Muscle of leg (tissue), 11 donors: ENCODE results near the gene TMEM144. TPM values are rescaled to one million over a fixed set of nuclear protein-coding genes. Genes with fewer than 3 reads are reported as not detected.
"Not testable (repeated sequence)": the region's sequence is repeated elsewhere in the genome, so short reads cannot be mapped to it uniquely, and the experiment has no call there.

Experiments
- DNase-seq: peaks from one replicate; pipeline ENCODE4 v3.0.0; 2013
- H3K27ac ChIP-seq: one replicate; pipeline ENCODE4 v1.5.1; 2013; ENCODE audit warnings: mild to moderate bottlenecking, low read length, control low read depth
- H3K27me3 ChIP-seq: one replicate; pipeline ENCODE4 v1.6.1; 2013; ENCODE audit warnings: low read length; ENCODE audit not compliant: control insufficient read depth, insufficient read depth
- H3K36me3 ChIP-seq: one replicate; pipeline ENCODE4 v1.6.1; 2013; ENCODE audit warnings: low read length; ENCODE audit not compliant: control insufficient read depth, insufficient read depth
- H3K4me1 ChIP-seq: one replicate; pipeline ENCODE4 v1.6.1; 2013; ENCODE audit warnings: low read length; ENCODE audit not compliant: control insufficient read depth, insufficient read depth
- H3K4me3 ChIP-seq: one replicate; pipeline ENCODE4 v1.5.1; 2013; ENCODE audit warnings: low read length, control low read depth
- H3K9me3 ChIP-seq: replicated peaks from 2 replicates; pipeline ENCODE4 v1.6.1; 2013; ENCODE audit warnings: low read depth, low read length; ENCODE audit not compliant: control insufficient read depth
- WGBS: methylation state at CpG from one replicate; pipeline ENCODE4 v1.1.5; 2013; ENCODE audit warnings: missing lambda C conversion rate; ENCODE audit not compliant: insufficient coverage; 5-methylcytosine and 5-hydroxymethylcytosine counted together
- polyA plus RNA-seq, 8 donors: library from polyadenylated mRNA; unstranded; fragments of 120-200 nt; gene quantifications; one replicate each; pipeline versions ENCODE4 v1.2.1 to v1.2.3, GENCODE V29; 2013; ENCODE audit warnings: inconsistent platforms in 1 of 8, low replicate concordance in 1 of 8; ENCODE audit not compliant: insufficient read length in 8 of 8, insufficient read depth in 1 of 8
- total RNA-seq: library from RNA; stranded (reverse); fragments of 120-200 nt; gene quantifications from one replicate; pipeline ENCODE4 v1.2.4, GENCODE V29; 2013

The TMEM144 gene
- total and polyA plus RNA-seq, 9 donors: 1.2 to 6.1 (median 2.3) TPM

DNA sequence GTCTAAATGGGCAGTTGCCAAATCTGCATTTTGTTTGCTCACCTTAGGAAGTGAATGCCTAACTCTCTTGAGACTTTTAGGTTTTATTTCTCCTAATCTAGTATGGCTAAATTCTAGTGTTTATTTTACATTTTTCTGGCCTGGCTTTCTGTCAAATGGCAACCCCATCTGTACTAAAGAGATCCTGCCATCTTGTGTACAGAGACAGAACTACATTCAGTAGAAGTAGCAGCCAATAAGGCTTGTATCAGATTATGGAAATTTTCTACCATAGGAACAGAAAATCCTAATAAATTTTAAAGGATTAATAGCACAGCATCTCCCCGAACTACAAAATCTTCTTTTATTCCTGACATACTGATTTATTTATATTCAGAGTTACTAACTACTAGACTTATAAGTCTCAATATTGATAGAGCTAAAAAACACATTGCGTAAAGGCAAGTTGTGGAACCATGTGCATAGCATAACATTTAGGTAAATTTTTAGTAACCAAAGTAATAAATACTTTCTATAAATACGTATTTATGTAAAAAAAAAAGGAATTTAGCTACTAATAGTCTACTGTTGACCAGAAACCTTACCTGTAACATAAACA, 45.5 kb downstream of the TMEM144 start:
- no CpG with 5 or more reads among the region's 3 CpGs for WGBS
- Histone ChIP-seq H3K27me3 (no peaks in the 10 kb centered on the region), H3K4me1 (no peaks in the 10 kb centered on the region), H3K27ac (no peak overlapping the region), H3K9me3 (no peaks in the 10 kb centered on the region), H3K4me3 (no peak overlapping the region), H3K36me3 (no peaks in the 10 kb centered on the region)
- peak; percentile 59 for DNase-seq

DNA sequence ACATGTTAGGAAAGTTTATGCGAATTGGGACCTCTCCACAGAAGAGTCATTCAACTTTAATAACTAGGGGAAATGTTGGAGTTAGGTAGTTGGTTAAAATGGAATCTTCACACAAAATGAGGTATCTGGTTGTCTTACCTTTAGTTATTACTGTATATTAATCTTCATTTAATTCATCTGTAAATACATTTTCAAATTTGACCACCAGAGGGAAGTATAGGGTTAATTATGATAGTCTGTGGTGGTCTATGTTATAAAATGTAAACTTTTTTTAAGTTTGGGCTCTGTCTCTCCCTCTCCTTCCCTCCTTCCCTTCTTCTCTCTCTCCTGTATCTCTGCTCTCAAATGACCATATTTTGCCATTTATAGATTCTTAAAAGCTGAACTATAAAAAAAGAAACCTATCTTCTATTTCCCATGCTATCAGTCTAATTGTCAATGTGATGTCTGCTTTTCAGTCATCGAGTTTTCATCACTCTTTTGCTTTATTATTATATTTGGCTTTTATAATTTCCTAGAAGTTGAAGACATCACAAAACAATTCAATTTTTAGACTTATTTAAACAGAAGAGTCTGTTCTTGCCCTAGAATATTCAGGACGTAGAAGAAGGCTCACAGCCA, 49.8 kb downstream of the TMEM144 start:
- no peaks in the 10 kb centered on the region for H3K27me3 ChIP-seq
- no peaks in the 10 kb centered on the region for H3K4me1 ChIP-seq
- no peak overlapping the region for H3K4me3 ChIP-seq
- no CpG with 5 or more reads among the region's 3 CpGs for WGBS
- no peaks in the 10 kb centered on the region for H3K9me3 ChIP-seq
- DNase-seq: peak; percentile 42
- no peaks in the 10 kb centered on the region for H3K36me3 ChIP-seq
- H3K27ac ChIP-seq: no peak overlapping the region

DNA sequence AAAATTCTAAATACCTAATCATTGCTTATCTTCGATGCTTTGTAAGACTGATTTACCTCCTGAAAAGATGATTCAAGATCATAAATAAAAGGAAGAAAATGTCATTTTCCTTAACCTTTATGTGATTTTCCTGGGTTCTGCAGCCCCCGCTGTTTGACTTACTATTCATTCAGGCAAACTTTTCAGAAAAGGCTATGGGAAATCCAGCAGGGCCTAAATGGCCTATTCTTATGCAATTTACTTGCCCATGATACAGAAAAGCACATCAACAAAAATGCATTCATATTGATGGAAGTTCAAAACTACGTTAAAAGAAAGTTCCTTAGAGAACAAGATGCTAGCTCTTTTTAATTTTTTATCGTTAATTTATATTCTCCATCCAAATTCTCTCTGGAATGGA, 51.2 kb downstream of the TMEM144 start:
- no peak for DNase-seq
- no peaks in the 10 kb centered on the region for H3K27me3 ChIP-seq
- H3K4me3 ChIP-seq: no peak overlapping the region
- no peaks in the 10 kb centered on the region for H3K4me1 ChIP-seq
- no peaks in the 10 kb centered on the region for H3K36me3 ChIP-seq
- H3K27ac ChIP-seq: no peak overlapping the region
- WGBS: 100% methylated on average over 1 of the region's 4 CpGs
- no peaks in the 10 kb centered on the region for H3K9me3 ChIP-seq

DNA sequence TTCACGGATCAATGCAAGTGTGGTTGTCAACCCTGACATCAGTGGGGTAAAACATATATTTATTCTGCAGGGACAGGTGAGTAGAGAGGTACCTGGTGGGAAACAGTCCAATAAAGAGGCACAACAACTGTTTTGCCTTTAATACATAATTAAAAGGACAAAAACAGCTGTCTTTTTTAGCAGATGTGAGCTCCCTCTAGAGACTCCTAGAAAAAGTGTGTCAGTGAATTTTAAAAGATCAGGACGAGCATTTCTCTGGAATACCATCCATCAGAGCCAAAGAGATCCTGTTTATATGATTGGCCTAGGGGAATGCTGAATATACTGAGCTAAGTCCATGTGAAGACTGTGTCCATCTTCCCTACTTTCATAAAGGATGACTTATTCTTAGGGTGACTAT, 58.3 kb downstream of the TMEM144 start:
- H3K9me3 ChIP-seq: no peaks in the 10 kb centered on the region
- no peaks in the 10 kb centered on the region for H3K4me1 ChIP-seq
- no peaks in the 10 kb centered on the region for H3K27me3 ChIP-seq
- H3K27ac ChIP-seq: no peak overlapping the region
- no peak for DNase-seq
- no peak overlapping the region for H3K4me3 ChIP-seq
- WGBS: no CpG with 5 or more reads among the region's 2 CpGs
- H3K36me3 ChIP-seq: no peaks in the 10 kb centered on the region

DNA sequence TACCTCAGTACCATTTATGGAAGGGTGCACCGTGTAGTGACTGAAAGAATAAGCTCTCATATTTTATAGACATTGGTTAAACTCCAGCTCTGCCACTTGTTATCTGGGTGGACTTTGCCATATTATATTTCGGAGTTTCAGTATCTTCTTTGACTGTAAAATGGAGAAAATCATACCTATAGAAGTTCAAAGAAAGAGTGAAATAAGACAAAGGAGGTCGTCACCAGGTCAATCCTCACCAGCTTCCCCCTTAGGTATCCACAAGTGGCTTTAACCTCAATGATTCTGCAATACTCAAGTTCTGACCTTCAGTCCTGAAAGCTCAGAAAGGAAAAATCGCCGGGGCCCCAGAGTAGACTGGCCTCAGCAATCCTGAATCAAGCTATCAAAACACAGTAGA, 64.3 kb downstream of the TMEM144 start:
- no peaks in the 10 kb centered on the region for H3K36me3 ChIP-seq
- H3K4me1 ChIP-seq: no peaks in the 10 kb centered on the region
- H3K9me3 ChIP-seq: no peaks in the 10 kb centered on the region
- H3K27me3 ChIP-seq: no peaks in the 10 kb centered on the region
- DNase-seq: no peak
- no CpG with 5 or more reads among the region's 5 CpGs for WGBS
- H3K27ac ChIP-seq: no peak overlapping the region
- no peak overlapping the region for H3K4me3 ChIP-seq

DNA sequence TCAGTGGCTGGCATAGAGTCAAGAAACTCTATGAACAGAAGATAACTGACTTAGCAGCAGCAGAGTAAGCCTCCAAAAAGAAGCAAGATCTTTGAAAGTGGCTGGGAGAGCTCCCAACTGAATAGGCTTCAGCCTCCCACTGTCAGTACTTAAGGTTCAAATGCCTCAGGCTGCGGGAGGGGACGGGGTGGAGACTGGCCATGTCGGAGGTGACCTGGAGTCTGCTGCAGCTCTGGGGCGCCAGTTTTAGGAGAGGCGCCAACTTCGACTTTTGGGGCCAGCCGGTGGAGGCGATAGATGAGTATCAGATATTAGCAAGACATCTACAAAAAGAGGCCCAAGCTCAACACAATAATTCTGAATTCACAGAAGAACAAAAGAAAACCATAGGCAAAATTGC, 67.3 kb downstream of the TMEM144 start:
- no peak overlapping the region for H3K4me3 ChIP-seq
- 100% methylated on average over 2 of the region's 8 CpGs for WGBS
- DNase-seq: no peak
- no peaks in the 10 kb centered on the region for H3K36me3 ChIP-seq
- no peaks in the 10 kb centered on the region for H3K4me1 ChIP-seq
- H3K9me3 ChIP-seq: no peaks in the 10 kb centered on the region
- H3K27ac ChIP-seq: no peak overlapping the region
- H3K27me3 ChIP-seq: no peaks in the 10 kb centered on the region

DNA sequence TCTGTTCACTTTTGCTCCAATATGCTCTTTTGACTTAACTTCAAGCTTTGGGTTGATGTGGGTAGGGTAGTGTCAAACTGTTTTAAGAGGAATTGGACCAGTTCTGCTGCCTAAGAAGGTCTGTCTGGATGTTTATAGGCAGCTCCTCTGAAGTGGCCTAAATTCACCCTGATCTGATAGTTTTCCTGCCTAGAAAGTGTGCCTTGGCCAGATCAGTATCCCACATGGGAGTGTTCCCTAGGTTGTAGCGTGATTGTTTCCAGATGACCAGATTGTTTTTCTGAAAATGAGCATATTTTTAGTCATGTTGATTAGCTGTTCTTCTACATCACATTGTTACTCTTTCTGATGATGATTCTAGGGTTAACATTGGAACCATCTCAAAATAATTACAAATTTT, 68.8 kb downstream of the TMEM144 start:
- not testable (repeated sequence) for H3K4me1 ChIP-seq, H3K36me3 ChIP-seq, H3K27ac ChIP-seq, H3K9me3 ChIP-seq, H3K27me3 ChIP-seq, H3K4me3 ChIP-seq
- DNase-seq: peak; percentile 26
- WGBS: no CpG with 5 or more reads among the region's 1 CpG

DNA sequence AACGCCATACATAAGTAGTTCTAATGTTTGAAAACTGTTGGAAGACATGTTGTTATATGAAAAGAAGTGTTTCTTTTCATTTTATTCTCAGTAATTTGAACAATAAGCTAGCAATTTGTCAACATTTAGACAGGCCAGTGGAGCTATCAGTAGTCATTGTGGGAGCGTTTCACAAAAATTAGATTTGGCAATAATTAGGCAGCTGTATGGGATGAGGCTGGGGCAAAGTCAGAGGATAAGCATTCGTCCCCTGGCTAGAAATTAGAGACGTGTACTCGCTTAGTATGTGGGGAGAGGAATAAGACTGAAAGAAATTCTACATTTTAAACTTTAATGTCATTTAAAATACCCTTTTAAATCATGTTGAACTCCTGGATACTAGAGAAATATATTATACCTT, 70.6 kb downstream of the TMEM144 start:
- no peak overlapping the region for H3K4me3 ChIP-seq
- H3K4me1 ChIP-seq: no peaks in the 10 kb centered on the region
- H3K27me3 ChIP-seq: no peaks in the 10 kb centered on the region
- DNase-seq: no peak
- no peak overlapping the region for H3K27ac ChIP-seq
- H3K9me3 ChIP-seq: no peaks in the 10 kb centered on the region
- no peaks in the 10 kb centered on the region for H3K36me3 ChIP-seq
- 100% methylated on average over 1 of the region's 5 CpGs for WGBS

DNA sequence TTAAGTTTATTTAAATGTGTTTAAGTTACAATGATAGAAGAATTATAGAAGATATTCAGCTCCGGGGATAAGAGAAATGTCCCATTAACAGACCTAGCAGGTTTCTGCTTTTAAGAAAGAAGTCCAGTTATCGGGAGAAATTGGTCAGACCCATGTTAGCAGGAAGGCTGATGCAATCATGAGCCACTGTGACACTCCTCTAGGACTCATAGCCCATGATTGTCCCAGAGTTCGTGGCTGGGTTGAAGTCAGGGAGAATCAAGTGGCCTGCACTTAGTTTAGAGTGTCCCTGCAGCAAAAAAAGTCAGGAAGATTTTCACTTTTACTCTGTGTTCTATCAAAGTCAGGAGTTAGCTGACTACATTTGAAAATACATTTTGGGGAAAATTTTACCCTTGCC, 72.0 kb downstream of the TMEM144 start:
- H3K27me3 ChIP-seq: no peaks in the 10 kb centered on the region
- H3K27ac ChIP-seq: no peak overlapping the region
- DNase-seq: peak; percentile 5
- 20% methylated on average over 1 of the region's 3 CpGs for WGBS
- no peaks in the 10 kb centered on the region for H3K4me1 ChIP-seq
- no peaks in the 10 kb centered on the region for H3K36me3 ChIP-seq
- H3K4me3 ChIP-seq: no peak overlapping the region
- no peaks in the 10 kb centered on the region for H3K9me3 ChIP-seq

DNA sequence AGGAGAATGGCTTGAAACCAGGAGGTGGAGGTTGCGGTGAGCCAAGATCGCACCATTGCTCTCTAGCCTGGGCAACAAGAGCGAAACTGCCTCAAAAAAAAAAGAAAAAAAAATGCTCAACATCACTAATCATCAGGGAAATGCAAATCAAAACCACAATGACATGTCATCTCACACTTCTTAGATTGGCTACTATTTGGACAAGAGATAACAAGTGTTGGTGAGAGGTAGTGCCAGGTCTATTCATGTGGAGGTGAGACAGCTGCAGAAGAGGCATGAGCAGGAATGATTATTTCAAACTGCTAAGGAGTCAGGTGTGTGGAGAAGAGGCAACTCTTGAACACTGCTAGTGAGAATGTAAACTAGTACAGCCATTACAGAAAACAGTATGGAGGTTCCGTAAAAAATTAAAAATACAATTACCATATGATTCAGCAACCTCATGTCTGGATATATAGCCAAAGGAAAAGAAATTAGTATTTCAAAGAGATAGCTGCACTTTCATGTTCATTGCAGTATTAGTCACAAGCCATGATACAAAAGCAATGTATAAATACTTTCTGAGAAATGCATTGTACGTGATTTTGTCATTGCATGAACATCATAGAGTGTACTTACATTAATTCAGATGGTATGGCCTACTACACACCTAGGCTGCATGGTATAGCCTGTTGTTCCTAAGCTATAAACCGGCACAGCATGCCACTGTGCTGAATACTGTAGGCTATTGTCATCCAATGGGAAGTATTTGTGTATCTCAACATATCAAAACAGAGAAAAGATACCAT, 75.3 kb downstream of the TMEM144 start:
- DNase-seq: no peak
- H3K27me3 ChIP-seq: no peaks in the 10 kb centered on the region
- no CpG with 5 or more reads among the region's 6 CpGs for WGBS
- no peaks in the 10 kb centered on the region for H3K36me3 ChIP-seq
- H3K9me3 ChIP-seq: no peaks in the 10 kb centered on the region
- no peak overlapping the region for H3K27ac ChIP-seq
- H3K4me1 ChIP-seq: no peaks in the 10 kb centered on the region
- no peak overlapping the region for H3K4me3 ChIP-seq
